ENCODE measurements around the gene TTC7B.

TTC7B gene

GRCh38 chr14:90750191-90750590, 66.0 kb downstream of the TTC7B start:
- H3K27me3 ChIP-seq (ENCODE audit: insufficient read depth, poor library complexity, severe bottlenecking): no peaks in the 10 kb centered on the region
- no peak overlapping the region for H3K4me3 ChIP-seq (replicated peaks; ENCODE audit: insufficient read depth, low read length)
- no peak overlapping the region for H3K27ac ChIP-seq (replicated peaks)
- DNase-seq (ENCODE audit: low read depth in 1 of 2, low spot score in 1 of 2): no peak
- TF ChIP-seq, protein P1, sequence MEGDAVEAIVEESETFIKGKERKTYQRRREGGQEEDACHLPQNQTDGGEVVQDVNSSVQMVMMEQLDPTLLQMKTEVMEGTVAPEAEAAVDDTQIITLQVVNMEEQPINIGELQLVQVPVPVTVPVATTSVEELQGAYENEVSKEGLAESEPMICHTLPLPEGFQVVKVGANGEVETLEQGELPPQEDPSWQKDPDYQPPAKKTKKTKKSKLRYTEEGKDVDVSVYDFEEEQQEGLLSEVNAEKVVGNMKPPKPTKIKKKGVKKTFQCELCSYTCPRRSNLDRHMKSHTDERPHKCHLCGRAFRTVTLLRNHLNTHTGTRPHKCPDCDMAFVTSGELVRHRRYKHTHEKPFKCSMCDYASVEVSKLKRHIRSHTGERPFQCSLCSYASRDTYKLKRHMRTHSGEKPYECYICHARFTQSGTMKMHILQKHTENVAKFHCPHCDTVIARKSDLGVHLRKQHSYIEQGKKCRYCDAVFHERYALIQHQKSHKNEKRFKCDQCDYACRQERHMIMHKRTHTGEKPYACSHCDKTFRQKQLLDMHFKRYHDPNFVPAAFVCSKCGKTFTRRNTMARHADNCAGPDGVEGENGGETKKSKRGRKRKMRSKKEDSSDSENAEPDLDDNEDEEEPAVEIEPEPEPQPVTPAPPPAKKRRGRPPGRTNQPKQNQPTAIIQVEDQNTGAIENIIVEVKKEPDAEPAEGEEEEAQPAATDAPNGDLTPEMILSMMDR (IDR thresholded peaks at IDR 0.05; ENCODE audit: insufficient read depth, low read length): no peak
- TF ChIP-seq POLR2AphosphoS5 (IDR thresholded peaks at IDR 0.05; ENCODE audit: low read depth) (no peak), SPI1 (IDR thresholded peaks at IDR 0.05; ENCODE audit: borderline replicate concordance, low read depth) (no peak), GABPA (IDR thresholded peaks at IDR 0.05; ENCODE audit: low read depth) (no peak), REST (IDR thresholded peaks at IDR 0.05; ENCODE audit: insufficient replicate concordance, low read depth) (no peak)

GRCh38 chr14:90747909-90748308, 68.3 kb downstream of the TTC7B start:
- TF ChIP-seq, protein P1 (IDR thresholded peaks at IDR 0.05; ENCODE audit: insufficient read depth, low read length): no peak
- TF ChIP-seq POLR2AphosphoS5 (IDR thresholded peaks at IDR 0.05; ENCODE audit: low read depth): no peak
- TF ChIP-seq REST (IDR thresholded peaks at IDR 0.05; ENCODE audit: insufficient replicate concordance, low read depth): no peak
- no peak for TF ChIP-seq GABPA (IDR thresholded peaks at IDR 0.05; ENCODE audit: low read depth)
- no peak for TF ChIP-seq SPI1 (IDR thresholded peaks at IDR 0.05; ENCODE audit: borderline replicate concordance, low read depth)
- H3K27ac ChIP-seq (replicated peaks): no peak overlapping the region
- no peak for DNase-seq (ENCODE audit: low read depth in 1 of 2, low spot score in 1 of 2)
- H3K4me3 ChIP-seq (replicated peaks; ENCODE audit: insufficient read depth, low read length): no peak overlapping the region
- no peaks in the 10 kb centered on the region for H3K27me3 ChIP-seq (ENCODE audit: insufficient read depth, poor library complexity, severe bottlenecking)

GRCh38 chr14:90743826-90744225, 72.4 kb downstream of the TTC7B start:
- no peak overlapping the region for H3K4me3 ChIP-seq (replicated peaks; ENCODE audit: insufficient read depth, low read length)
- DNase-seq (ENCODE audit: low read depth in 1 of 2, low spot score in 1 of 2): no peak
- H3K27ac ChIP-seq (replicated peaks): no peak overlapping the region
- TF ChIP-seq, protein P1 (IDR thresholded peaks at IDR 0.05; ENCODE audit: insufficient read depth, low read length): no peak
- TF ChIP-seq REST (IDR thresholded peaks at IDR 0.05; ENCODE audit: insufficient replicate concordance, low read depth) (no peak), POLR2AphosphoS5 (IDR thresholded peaks at IDR 0.05; ENCODE audit: low read depth) (no peak), SPI1 (IDR thresholded peaks at IDR 0.05; ENCODE audit: borderline replicate concordance, low read depth) (no peak), GABPA (IDR thresholded peaks at IDR 0.05; ENCODE audit: low read depth) (no peak)
- no peaks in the 10 kb centered on the region for H3K27me3 ChIP-seq (ENCODE audit: insufficient read depth, poor library complexity, severe bottlenecking)

Measured in HL-60 (cell line).